ENCODE measurements around the gene TIMM22.

DNA sequence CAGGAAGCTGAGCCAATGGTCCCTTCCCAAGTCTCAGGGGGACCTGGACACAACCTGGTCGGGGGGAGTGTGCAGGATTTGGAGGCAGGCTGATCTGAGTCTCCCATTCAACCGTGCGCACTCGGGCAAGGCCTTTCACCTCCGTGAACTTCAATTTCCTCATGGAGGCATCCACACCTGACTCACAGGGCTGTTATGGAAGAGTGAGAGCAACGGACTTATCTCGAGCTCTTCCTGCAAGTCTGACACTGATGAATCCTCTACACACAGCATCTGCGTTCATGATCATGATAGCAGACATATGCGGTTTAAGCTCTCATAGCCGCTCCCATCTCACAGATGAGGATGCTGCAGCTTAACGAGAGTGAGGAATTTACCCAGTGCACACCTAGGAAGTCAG is 21.6 kb downstream of the TIMM22 start:
- no peak for TF ChIP-seq GATA2 (IDR thresholded peaks at IDR 0.05; ENCODE audit: low read depth, low read length)
- TF ChIP-seq GATA3 (IDR thresholded peaks at IDR 0.05; ENCODE audit: low read depth, low read length), result no peak
